GM19372 (cell line): Measurements from ENCODE around the gene SEC14L5.

Experiments used
- ATAC-seq: cut with Tn5 transposase; IDR thresholded peaks from one replicate; pipeline ENCODE4 v1.9.1; 2021; ENCODE audit warnings: mild to moderate bottlenecking, low read depth, moderate library complexity; ENCODE audit not compliant: unreplicated experiment

SEC14L5 gene

GRCh38 chr16:5007256-5007655 is 49.1 kb downstream of the SEC14L5 start:
- no peak for ATAC-seq

GRCh38 chr16:5008311-5008731 is 50.2 kb downstream of the SEC14L5 start:
- no peak for ATAC-seq

- ATAC-seq: no peak
These were observed 52.6 kb downstream of the SEC14L5 start for GRCh38 chr16:5010576-5011329.

GRCh38 chr16:5011637-5012036 is 53.5 kb downstream of the SEC14L5 start:
- no peak for ATAC-seq

- no peak for ATAC-seq
These were observed 54.8 kb downstream of the SEC14L5 start for GRCh38 chr16:5012887-5013286.

GRCh38 chr16:5015351-5015750 is 57.2 kb downstream of the SEC14L5 start:
- ATAC-seq: no peak

GRCh38 chr16:5015887-5016286 is 57.8 kb downstream of the SEC14L5 start:
- ATAC-seq: no peak

- ATAC-seq: no peak
These were observed 59.0 kb downstream of the SEC14L5 start for GRCh38 chr16:5016967-5017677.

- ATAC-seq: no peak
These were observed 59.5 kb downstream of the SEC14L5 start for GRCh38 chr16:5017678-5017969.

GRCh38 chr16:5018793-5019192 is 60.7 kb downstream of the SEC14L5 start:
- ATAC-seq: no peak

- no peak for ATAC-seq
These were observed 61.6 kb downstream of the SEC14L5 start for GRCh38 chr16:5019775-5020174.

GRCh38 chr16:5020551-5020950 is 62.4 kb downstream of the SEC14L5 start:
- no peak for ATAC-seq

GRCh38 chr16:5022521-5022920 is 64.4 kb downstream of the SEC14L5 start:
- ATAC-seq: no peak

GRCh38 chr16:5024632-5025031 is 66.5 kb downstream of the SEC14L5 start:
- no peak for ATAC-seq

- no peak for ATAC-seq
These were observed 67.1 kb downstream of the SEC14L5 start for GRCh38 chr16:5025171-5025632.

- no peak for ATAC-seq
These were observed 68.5 kb downstream of the SEC14L5 start for GRCh38 chr16:5026664-5027063.

GRCh38 chr16:5027086-5027485 is 69.0 kb downstream of the SEC14L5 start:
- ATAC-seq: no peak

GRCh38 chr16:5027575-5028235 is 69.6 kb downstream of the SEC14L5 start:
- no peak for ATAC-seq

- ATAC-seq: no peak
These were observed 70.9 kb downstream of the SEC14L5 start for GRCh38 chr16:5028950-5029475.

- no peak for ATAC-seq
These were observed 72.2 kb downstream of the SEC14L5 start for GRCh38 chr16:5030251-5030870.

GRCh38 chr16:5031601-5032000 is 73.5 kb downstream of the SEC14L5 start:
- ATAC-seq: no peak
